ENCODE results near the gene MTHFSD.

DNA sequence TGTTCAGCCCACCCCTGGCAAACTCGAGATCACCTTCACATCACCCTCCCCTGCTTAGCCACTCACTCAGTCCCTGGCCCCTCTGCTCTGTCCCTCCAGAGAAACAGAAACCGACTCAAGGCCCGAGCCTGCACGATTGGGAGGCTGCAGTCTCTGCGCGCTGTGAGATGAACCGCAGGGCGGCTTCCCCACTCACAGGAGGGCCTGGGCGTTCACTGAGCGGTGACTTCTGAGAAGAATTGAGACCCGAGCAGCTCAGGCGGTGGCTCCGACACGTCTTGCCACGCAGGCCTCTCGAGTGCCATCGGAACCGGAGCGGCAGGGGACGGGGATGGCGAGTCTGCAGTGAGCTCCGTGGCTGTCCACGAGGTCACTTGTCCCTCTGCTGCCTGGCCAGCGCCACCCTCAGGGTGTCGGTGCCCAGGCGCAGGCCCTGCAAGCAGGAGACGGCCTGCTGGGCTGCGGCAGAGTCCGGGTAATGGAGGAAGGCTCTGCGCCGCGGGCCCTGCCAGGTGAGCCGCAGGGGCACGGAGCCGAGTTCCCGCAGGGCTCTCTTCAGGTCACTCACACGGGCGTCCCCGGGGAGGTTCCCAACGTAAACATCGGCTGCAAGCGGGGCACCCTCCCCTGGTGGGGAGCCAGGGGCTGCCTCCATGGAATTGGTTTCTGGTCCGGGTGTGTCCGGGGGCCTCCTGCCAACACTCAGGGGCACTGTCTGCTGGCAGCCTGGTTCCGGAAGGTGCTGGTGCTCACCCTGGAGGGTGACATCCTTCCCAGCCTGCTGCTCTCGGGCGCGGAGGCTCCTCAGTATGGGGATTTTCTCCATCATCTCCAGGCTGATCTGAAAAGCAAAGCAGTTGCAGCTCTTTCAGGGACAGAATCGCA lies 23.2 kb downstream of the MTHFSD start:
- TF ChIP-seq, protein P1, sequence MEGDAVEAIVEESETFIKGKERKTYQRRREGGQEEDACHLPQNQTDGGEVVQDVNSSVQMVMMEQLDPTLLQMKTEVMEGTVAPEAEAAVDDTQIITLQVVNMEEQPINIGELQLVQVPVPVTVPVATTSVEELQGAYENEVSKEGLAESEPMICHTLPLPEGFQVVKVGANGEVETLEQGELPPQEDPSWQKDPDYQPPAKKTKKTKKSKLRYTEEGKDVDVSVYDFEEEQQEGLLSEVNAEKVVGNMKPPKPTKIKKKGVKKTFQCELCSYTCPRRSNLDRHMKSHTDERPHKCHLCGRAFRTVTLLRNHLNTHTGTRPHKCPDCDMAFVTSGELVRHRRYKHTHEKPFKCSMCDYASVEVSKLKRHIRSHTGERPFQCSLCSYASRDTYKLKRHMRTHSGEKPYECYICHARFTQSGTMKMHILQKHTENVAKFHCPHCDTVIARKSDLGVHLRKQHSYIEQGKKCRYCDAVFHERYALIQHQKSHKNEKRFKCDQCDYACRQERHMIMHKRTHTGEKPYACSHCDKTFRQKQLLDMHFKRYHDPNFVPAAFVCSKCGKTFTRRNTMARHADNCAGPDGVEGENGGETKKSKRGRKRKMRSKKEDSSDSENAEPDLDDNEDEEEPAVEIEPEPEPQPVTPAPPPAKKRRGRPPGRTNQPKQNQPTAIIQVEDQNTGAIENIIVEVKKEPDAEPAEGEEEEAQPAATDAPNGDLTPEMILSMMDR (IDR thresholded peaks at IDR 0.05) = no peak
- no peak for TF ChIP-seq POLR2A (IDR thresholded peaks at IDR 0.05)
